HG03066 (cell line): ENCODE measurements around the gene GJB6.
A peak's percentile ranks its signal among the peaks of the same experiment; 100 is the strongest.
"Not testable (repeated sequence)": the region's sequence is repeated elsewhere in the genome, so short reads cannot be mapped to it uniquely, and the experiment has no call there.

Experiments used
- ATAC-seq: cut with Tn5 transposase; IDR thresholded peaks from one replicate; pipeline ENCODE4 v1.9.1; 2021; ENCODE audit warnings: low read depth; ENCODE audit not compliant: unreplicated experiment

Gene GJB6

DNA sequence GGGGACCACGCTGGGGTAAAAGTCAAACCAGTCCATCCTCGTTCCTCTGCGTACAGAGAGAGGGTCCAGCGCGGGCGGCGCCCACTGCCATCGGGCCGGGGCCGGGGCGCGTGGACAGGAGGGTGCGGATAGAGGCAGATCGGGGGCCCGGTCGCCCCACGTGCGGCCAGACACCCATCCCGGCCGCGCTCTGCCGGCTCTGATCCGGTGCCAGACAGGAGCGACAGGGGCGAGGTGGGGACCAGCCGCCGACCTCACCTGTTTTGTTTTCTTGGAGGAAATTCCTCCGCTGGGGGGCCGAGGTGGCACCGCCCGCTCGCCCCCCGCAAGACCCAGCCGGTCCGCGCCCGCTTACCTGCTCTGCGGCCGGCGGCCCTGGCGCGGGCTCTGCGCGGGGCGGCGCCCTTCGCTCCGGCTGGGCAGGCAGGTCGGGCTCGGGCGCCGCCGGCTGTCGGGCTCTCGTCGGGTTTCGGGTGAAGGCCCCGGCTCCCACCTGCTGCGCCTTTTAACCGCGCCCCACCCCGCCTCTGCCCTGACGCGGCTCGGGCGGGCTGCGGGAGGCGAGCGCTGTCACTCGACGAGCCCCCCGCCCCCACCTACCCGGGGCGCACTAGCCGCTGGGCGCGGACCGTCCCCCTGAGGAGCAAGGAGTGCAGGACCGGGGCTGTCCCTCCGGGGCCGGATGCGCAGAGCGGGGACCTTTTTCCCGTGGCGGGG is at the start of gene GJB6:
GJB6 (minus strand) TSS at position 481 of the 717 bp plus-strand sequence. CDS start 8,839 bp downstream, outside the sequence.
- ATAC-seq: no peak

DNA sequence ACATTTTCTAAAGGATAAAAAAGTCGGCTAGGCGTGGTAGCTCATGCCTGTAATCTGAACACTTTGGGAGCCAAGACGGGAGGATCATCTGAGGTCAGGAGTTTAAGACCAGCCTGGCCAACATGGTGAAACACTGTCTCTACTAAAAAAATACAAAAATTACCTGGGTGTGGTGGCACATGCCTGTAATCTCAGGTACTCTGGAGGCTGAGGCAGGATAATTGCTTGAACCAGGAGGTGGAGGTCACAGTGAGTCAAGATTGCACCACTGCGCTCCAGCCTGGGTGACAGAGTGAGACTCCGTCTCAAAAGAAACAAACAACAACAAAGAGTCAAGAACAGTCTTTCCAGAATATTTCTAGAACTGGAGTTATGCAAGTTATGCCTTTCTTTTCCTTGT is 44.8 kb upstream of the GJB6 start:
- ATAC-seq: not testable (repeated sequence)

DNA sequence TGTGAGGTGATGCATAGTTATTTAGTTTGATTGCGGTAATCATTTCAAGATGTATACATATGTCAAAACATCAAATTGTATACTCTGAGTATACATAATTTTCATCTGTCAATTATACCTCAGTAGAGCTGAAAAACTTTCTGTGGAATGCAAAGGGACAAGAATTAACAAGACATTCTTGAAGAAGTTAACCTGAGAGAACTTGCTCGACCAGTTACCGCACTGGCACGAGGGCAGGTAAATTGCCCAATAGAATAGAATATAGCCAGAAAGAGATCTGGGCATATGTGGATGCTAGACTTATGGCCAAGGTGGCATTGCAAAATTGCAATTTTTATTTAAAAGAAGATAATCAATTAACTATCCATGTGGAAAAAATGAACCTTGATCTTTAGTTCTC is 42.3 kb upstream of the GJB6 start:
- no peak for ATAC-seq

DNA sequence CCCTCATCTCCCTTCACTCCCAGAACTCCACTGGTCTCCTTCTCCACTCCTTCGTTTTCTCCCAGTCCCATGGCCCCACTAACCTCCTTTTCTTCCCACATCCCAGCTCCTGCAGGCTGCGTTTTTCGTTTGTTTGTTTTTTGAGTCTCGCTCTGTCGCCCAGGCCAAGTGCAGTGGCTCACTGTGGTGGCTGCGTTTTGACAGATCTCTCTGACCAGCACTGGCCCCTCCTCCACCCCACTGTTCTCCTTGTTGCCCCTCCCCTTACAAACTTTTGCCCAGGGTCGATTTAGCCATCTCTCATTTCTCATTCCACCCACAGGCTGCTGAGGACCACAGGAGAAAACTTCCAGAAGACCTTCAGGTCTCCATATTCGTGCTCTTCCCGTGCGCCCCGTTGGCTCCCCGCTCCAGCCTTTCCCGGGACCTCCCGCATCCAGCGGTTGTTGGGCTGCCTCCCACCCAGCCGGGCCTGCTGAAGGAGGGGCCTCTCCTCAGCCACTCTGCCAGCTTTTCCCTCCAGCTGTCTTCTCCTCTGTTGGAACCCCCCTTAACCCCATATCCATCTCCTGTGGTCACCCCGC is 40.6 kb upstream of the GJB6 start:
- no peak for ATAC-seq

DNA sequence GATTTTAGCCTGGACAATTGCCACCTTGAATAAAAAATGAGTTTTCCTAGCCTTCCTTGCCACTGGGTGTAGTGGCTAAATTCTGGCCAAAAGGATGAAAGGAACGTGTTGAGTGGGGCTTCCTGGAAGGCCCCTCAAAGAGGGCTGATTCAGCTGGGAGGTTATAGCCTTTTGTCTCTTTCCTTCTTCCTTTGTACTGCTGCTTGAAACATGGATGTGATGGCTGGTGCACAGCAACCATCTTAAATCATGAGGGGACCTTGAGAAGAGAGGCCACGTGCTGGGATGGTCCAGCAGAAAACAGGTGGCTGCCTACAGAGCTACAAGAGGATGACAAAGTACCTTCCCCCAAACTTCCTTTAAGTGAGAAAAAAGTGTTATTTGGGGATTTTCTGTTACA is 40.0 kb upstream of the GJB6 start:
- no peak for ATAC-seq

DNA sequence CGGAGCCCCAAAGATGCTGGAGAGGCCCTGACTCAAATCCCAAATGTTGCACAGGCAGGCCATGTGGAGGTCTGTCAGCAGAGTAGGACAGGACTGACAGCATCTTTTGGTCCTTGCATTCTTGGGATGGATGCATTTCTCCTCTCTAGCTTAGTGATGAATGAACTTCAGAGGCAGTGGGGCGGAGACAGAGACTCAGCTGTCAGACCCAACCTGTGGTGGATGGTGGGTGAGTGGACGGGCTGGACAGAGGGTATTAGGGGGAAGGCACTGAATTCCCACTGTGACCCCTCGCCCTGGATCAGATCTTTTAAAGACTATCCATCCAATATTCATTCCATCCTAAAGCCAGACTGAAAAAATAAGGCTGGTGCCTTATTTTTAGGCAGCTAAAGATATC is 39.3 kb upstream of the GJB6 start:
- no peak for ATAC-seq

DNA sequence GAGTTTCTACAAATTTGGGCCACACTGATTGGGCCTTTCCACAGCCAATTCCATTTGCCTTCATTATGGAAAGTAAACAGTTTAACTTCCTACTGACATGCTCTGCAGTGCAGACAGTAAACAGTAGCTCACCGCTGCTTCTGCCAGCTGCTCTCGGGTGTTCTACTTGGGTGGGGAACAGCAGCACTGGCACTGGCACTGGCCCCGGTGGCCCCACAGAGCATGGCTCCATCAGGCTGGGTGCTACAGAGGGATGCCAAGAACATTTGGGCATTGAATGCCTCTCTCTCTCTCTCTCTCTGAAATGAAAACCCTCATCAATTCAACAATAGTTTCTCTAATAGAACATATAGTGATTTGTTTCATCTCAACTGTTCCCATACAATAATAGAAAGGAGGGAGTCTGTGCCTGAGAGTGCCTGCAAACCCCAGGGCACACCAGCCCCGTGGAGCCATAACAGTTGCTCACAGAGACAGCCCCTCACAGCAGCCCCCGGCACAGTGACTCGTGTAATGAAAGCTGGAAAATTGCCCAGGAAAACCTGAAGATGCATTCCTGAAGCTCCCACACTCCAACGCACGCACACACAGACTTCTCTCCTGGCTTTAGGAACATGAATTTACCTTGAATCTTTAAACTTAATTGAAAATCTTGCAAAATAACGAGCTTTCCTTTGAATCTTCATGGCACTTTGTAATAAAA is 38.2 kb upstream of the GJB6 start:
- no peak for ATAC-seq

DNA sequence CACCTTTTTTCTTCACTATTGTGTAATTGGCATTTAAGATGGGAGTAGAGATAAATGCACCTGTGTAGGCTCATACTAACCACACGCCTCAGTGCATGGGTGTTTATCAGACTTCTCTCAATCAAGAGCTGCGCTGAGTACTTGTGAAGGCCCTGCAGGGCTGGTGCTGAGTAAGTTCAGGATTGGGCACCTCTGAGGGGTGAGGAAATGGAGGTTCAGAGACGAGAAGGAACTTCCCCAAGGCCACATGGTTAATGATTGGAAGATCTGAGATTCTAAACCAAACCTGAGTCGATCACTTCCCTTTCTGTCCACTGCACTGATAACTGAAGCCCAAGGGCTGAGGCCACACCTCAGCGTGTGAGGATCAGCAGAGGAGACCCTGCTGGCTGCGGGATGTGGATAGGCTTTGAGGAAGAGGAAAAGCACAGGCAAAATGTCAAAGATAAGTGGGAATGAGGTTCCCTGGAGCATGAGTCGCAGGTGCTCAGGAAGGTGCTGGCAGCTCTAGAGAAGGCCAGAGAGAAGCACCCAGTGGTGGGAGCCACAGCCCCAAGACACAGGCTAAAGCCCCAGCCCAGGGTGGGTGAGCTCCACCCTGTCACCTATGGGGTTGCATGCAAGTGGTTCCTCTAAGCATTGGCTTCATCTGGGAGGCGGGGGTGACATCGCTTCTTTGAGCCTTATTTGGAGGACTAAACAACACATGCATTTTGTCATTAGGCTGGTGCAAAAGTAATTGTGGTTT is 32.3 kb upstream of the GJB6 start:
- ATAC-seq: peak; percentile 98

DNA sequence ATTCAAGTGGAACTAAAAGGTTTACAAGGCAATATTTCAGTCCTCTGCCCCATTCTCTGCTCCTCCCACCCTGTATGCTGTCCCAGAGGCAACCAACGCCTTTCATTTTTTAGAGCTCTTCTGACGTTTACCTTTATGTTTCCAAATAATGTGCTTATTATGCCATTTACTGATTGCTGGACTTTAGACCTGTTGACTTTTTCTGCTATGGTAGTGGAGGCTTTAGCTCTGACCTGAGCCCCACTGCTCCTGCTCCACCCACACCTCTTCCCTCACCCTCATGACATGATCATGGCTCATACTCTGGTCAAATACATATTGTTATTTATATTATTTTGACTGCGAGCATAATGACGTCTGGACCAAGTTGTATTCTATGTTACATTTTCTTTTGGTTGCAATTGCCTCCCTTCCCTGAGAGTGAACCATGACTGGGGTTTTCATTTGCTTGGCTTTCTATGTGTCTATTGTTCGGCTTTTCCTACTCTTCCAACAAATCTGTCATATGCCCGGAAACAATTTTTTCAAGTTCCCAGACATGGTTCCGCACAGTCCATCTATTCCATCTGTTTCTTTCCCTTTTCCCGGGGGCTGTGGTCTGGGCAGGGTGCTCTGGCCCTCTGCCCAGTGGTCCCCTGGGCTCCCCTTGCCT is 31.4 kb upstream of the GJB6 start:
- ATAC-seq: no peak

DNA sequence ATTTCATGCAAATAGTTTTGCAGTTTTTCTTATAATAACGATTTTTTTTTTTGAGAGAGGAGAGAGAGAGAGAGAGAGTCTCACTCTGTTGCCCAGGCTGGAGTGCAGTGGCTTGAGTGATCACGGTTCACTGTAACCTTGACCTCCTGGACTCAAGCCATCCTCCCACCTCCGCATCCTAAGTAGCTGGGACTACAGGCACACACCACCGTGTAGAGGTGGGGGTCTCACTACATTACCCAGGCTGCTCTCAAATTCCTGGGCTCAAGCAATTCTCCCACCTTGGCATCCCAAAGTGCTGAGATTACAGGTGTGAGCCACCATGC is 26.8 kb upstream of the GJB6 start:
- no peak for ATAC-seq

DNA sequence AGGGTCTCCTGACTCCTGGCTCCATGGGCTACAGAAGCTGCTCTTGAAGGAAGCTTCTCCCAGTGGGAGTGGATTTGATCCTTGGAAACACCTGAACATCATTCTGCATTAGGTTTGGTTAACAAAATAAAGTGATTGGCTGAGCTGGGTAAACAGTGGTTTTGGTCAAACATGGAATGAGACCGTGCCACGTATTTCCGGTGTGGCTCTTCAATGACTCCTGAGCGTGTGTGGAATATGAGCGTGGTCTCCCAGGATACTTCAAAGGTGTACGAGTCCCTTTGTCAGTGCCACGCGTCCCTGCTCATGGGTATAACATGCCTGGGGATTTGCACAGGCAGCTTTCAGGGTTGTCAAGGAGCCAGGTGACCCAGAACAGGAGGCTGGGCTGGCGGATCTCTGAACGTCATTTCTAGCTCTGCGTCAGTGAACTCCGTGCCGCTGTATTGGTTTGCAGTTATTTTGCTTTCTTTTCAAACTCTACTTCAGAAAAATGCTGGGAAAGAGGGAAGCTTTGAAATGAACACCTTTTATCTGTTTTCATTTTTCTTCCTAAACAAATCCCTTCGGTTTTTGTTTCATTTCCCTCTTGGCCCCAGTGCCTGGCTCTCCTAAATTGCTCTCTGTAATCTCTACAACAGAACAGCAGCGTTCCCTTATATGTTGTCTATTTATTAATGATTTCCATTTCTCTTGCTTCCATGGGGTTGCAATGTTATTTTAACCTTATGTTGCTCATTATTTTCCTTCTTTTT is 26.3 kb upstream of the GJB6 start:
- ATAC-seq: no peak

DNA sequence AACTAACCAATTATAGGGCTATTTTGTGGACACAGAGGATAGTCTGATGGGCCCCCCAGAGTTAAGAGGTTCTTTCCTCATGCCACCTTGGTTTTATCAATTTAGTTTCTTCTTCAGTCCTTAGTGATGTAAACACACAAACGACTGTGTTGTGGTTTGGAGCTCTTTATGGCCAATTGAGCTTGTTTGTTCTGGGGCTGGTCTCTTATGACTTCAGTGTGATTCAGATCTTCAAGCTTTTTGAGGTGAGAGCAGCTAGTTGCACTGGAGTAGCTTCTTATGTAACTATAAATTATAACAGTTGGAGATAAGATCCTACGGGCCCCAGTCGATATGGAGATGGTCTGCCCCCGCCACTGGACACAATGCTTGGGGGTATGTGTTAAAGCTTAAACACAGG is 22.0 kb upstream of the GJB6 start:
- ATAC-seq: no peak

DNA sequence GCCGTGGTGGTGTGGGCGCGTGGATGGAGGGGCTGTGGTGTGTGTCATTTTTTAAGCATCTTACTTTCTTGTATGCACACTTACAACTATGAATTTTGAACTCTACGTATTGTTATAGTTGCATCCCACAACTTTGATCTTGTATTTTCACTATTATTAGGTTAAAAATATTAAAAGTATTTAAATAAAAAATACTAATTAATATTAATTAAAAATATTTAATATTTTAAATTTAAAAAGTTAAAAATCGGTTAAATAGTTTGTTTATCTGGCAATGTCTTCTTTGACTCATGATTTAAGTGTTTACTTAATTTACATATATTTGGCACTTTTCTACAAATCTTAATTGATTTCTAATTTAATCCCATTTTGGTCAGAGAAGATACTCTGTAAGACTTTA is 17.8 kb upstream of the GJB6 start:
- no peak for ATAC-seq

DNA sequence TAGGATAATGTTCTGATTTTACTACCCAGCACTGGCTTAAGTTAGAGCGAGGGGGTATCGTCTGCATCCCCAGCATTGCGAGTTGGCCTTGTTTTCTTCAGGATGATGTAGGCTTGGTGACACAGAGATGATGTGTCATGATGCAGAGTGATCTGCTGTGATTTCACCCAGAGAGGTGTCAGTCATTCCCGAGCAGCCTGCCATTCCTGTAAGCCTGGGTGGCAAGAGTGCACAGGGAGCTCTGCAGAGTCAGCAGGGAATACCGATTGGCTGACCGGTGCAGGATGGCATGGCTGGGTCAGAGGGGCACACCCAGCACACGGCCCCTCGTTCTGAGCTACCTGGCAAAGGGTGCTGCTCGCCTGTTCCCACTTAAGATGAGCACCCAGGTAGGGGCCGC is 15.8 kb upstream of the GJB6 start:
- ATAC-seq: no peak

DNA sequence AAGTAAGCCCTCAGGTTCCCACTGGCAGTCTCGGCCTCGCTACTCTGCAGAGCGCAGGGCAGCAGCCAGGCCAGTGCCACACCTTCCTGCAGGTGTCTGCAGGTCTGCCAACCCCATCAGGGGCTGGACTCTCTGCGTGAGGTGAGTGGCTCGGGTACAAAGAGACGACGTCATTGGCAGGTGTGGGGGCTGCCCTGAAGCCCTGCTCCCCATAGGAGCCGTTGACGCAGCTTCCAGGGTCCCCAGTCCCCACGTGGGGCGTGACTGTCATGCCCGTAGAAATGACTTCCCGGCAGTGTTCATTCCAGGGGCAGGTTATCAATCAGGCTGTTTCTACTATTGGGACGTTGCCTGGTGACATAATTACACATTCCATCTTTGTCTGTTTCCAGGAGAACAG is 15.3 kb upstream of the GJB6 start:
- ATAC-seq: no peak

DNA sequence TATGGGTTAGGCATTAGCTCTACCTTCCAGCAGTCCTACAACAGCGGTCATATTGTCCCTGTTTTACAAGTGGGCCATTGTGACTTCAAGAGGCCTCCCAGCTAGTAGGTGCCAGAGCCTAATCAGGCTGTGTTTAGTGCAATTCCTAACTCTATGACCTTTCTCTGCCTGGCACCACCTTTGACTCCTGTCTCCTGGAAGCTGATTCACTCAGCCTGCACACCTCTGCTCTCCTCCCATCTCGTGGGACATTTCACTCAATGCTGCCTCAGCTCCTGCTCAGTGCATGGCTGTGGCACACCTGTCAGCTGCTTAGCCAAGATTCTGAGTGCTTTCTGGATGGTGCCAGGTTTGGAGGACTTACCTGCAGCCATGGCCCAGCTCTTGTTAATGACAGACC is 9.5 kb upstream of the GJB6 start:
- no peak for ATAC-seq

DNA sequence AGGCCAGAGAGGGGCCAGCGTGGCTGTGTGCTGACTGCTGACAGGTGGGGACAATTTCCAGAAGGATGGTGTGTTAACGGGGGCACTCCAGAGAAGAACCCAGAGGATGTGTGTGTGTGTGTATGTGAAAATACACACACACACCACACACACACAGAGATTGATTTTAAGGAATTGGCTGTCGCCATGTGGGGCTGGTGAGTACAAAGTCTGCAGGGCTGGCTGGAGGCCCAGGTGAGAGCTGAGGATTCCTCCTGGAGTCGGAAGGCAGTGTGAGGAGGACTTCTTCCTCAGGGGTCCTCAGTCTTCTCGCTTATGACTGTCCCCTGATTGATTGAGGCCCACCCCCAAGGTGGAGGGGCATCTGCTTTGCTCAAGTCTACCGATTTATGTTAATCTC is 7.6 kb upstream of the GJB6 start:
- ATAC-seq: no peak

DNA sequence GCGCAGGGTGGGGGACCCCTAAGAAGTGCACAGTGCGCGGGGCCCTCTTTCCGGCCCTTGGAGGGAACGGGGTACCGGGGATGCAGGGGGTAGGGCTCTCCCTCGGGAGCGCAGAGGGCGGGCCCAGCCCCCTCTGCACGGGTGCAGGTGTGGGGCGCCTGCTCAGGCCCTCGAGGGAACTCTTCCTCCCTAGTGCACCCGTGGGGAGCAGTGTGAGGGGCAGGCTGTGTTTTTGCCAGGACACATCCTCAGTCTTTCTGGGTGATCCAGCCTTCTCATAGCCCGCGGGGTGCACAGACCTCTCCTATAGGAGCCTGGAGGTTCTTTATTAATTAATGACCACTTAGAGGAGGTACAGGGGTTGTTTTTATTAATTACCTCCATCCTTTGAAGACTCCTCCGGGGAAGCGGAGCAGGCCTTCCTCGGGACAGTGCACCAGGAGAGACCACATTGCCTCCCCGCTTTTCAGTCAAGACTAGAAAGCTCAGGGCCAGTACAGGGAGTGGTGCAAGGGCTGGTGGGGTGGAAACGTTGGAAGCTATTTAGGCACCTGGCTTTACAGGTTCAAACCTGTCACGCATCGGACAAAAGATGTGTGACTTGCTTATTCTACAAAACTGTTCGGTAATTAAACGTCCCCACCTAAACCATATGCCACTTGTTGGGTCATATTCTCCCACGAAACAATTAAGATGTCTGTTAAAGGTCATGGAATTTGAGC is 598 bp upstream of the GJB6 start:
- no peak for ATAC-seq
